Liver (tissue), 9 donors: ENCODE results near the gene WDFY3. TPM values are rescaled to one million over a fixed set of nuclear protein-coding genes. Genes with fewer than 3 reads are reported as not detected.

Source experiments
- DNase-seq: peaks from one replicate; pipeline ENCODE4 v3.0.0-alpha.2; 2017; ENCODE audit warnings: low spot score
- H3K27ac ChIP-seq, 2 donors: one replicate each; pipeline ENCODE4 v1.7.0; 2013; ENCODE audit warnings: inconsistent platforms in 2 of 2, low read length in 2 of 2, control low read depth in 1 of 2, low read depth in 1 of 2, mild to moderate bottlenecking in 1 of 2
- H3K27me3 ChIP-seq, 4 donors: one replicate each; pipeline versions ENCODE4 v1.6.1 to v1.7.0; 2013; ENCODE audit warnings: low read length in 3 of 4, inconsistent platforms in 1 of 4, mild to moderate bottlenecking in 1 of 4, moderate library complexity in 1 of 4; ENCODE audit not compliant: control insufficient read depth in 4 of 4, insufficient read depth in 4 of 4
- H3K36me3 ChIP-seq, 4 donors: one replicate each; pipeline versions ENCODE4 v1.6.1 to v1.7.0; 2013; ENCODE audit warnings: low read length in 3 of 4, mild to moderate bottlenecking in 3 of 4, low read depth in 1 of 4, moderate library complexity in 1 of 4; ENCODE audit not compliant: control insufficient read depth in 4 of 4, insufficient read depth in 3 of 4
- H3K4me1 ChIP-seq, 4 donors: one replicate each; pipeline versions ENCODE4 v1.6.1 to v1.7.0; 2013; ENCODE audit warnings: low read length in 3 of 4, mild to moderate bottlenecking in 3 of 4, moderate library complexity in 1 of 4; ENCODE audit not compliant: control insufficient read depth in 4 of 4, insufficient read depth in 4 of 4
- H3K4me3 ChIP-seq, 3 donors: one replicate each; pipeline versions ENCODE4 v1.6.1 to v1.7.0; 2013; ENCODE audit warnings: low read length in 3 of 3, control low read depth in 1 of 3, low read depth in 1 of 3, mild to moderate bottlenecking in 1 of 3
- H3K9ac ChIP-seq, 2 donors: one replicate each; pipeline ENCODE4 v1.7.0; 2013; ENCODE audit warnings: low read length in 2 of 2, mild to moderate bottlenecking in 2 of 2, moderate library complexity in 2 of 2, control low read depth in 1 of 2, low read depth in 1 of 2
- H3K9me3 ChIP-seq, 4 donors: one replicate each; pipeline versions ENCODE4 v1.6.1 to v1.7.0; 2013; ENCODE audit warnings: low read length in 3 of 4; ENCODE audit not compliant: control insufficient read depth in 4 of 4
- CTCF ChIP-seq: fragments of 150-350 bp; IDR thresholded peaks from 2 replicates; pipeline ENCODE4 v1.5.1; 2017; ENCODE audit warnings: improper control_type of control experiment, low read depth, low read length; ENCODE audit not compliant: missing input control
- EGR1 ChIP-seq, 2 donors: IDR thresholded peaks; 2 replicates each; pipeline ENCODE4 v1.6.1; 2016 to 2018; ENCODE audit warnings: antibody characterized with exemption in 2 of 2, low read depth in 2 of 2
- FOXA1 ChIP-seq: IDR thresholded peaks from 2 replicates; pipeline ENCODE4 v1.6.1; 2016; ENCODE audit warnings: antibody characterized with exemption
- FOXA2 ChIP-seq: IDR thresholded peaks from 2 replicates; pipeline ENCODE4 v1.6.1; 2016; ENCODE audit warnings: antibody characterized with exemption
- GABPA ChIP-seq, 2 donors: IDR thresholded peaks in 1 of 2; conservative IDR thresholded peaks in 1 of 2; 2 replicates each; pipeline ENCODE4 v1.6.1; 2016; ENCODE audit warnings: antibody characterized with exemption in 2 of 2, mild to moderate bottlenecking in 1 of 2, moderate library complexity in 1 of 2
- HNF4A ChIP-seq, 2 donors: conservative IDR thresholded peaks; 2 replicates each; pipeline ENCODE4 v1.6.1; 2016; ENCODE audit warnings: antibody characterized with exemption in 2 of 2, mild to moderate bottlenecking in 2 of 2
- HNF4G ChIP-seq: IDR thresholded peaks from 2 replicates; pipeline ENCODE4 v1.6.1; 2016; ENCODE audit warnings: antibody characterized with exemption
- JUND ChIP-seq, 2 donors: IDR thresholded peaks; 2 replicates each; pipeline ENCODE4 v1.6.1; 2016; ENCODE audit warnings: antibody characterized with exemption in 2 of 2
- MAX ChIP-seq: IDR thresholded peaks from 2 replicates; pipeline ENCODE4 v1.6.1; 2016; ENCODE audit warnings: antibody characterized with exemption
- NR2F2 ChIP-seq: IDR thresholded peaks from 2 replicates; pipeline ENCODE4 v1.6.1; 2016; ENCODE audit warnings: antibody characterized with exemption
- RAD21 ChIP-seq, 2 donors: IDR thresholded peaks; 2 replicates each; pipeline ENCODE4 v1.6.1; 2016; ENCODE audit warnings: antibody characterized with exemption in 2 of 2, mild to moderate bottlenecking in 2 of 2
- REST ChIP-seq: IDR thresholded peaks from 2 replicates; pipeline ENCODE4 v1.6.1; 2016; ENCODE audit warnings: antibody characterized with exemption, mild to moderate bottlenecking
- RXRA ChIP-seq, 2 donors: IDR thresholded peaks; 2 replicates each; pipeline ENCODE4 v1.6.1; 2017 to 2018; ENCODE audit warnings: antibody characterized with exemption in 2 of 2, mild to moderate bottlenecking in 1 of 2
- SP1 ChIP-seq: IDR thresholded peaks from 2 replicates; pipeline ENCODE4 v1.6.1; 2018; ENCODE audit warnings: antibody characterized with exemption, mild to moderate bottlenecking
- TAF1 ChIP-seq: conservative IDR thresholded peaks from 2 replicates; pipeline ENCODE4 v1.6.1; 2016; ENCODE audit warnings: antibody characterized with exemption, mild to moderate bottlenecking
- YY1 ChIP-seq: IDR thresholded peaks from 2 replicates; pipeline ENCODE4 v1.6.1; 2016; ENCODE audit warnings: antibody characterized with exemption, mild to moderate bottlenecking
- ZBTB33 ChIP-seq: IDR thresholded peaks from 2 replicates; pipeline ENCODE4 v1.6.1; 2016; ENCODE audit warnings: antibody characterized with exemption
- WGBS: extraction: QIAGEN DNeasy Blood & Tissue Kit; methylation state at CpG from one replicate; pipeline ENCODE4 v1.1.7; 2013; 5-methylcytosine and 5-hydroxymethylcytosine counted together
- polyA plus RNA-seq, 2 donors: library from polyadenylated mRNA; stranded (reverse) in 1 of 2; unstranded in 1 of 2; fragments of 200-250 nt in 1 of 2; fragments of >200 nt in 1 of 2; fragmentation: Nextera tagmentation in 1 of 2; extraction: Ambion mirVana in 1 of 2; gene quantifications; one replicate each; pipeline versions ENCODE4 v1.2.1 to v1.2.3, GENCODE V29; 2013 to 2015
- total RNA-seq, 2 donors: library from RNA; depleted of rRNA; stranded (reverse); fragments of >200 nt; gene quantifications; one replicate each; pipeline ENCODE4 v1.2.3, GENCODE V29; 2014
- donor health status: healthy.
- donor health status: healthy.
- donor health status: healthy.
- donor health status: healthy.
- donor health status: healthy.

The WDFY3 gene
- total and polyA plus RNA-seq, 4 donors, result 3.2 to 50.5 (median 19.2) TPM

GRCh38 chr4:84626673-84627072, 339.8 kb downstream of the WDFY3 start:
- no peak overlapping the region for H3K9ac ChIP-seq
- no peak overlapping the region for H3K27ac ChIP-seq
- DNase-seq, result no peak
- no peaks in the 10 kb centered on the region for H3K27me3 ChIP-seq
- H3K4me1 ChIP-seq, result no peaks in the 10 kb centered on the region
- no peak for TF ChIP-seq HNF4A (conservative IDR thresholded peaks at IDR 0.05)
- TF ChIP-seq NR2F2, result no peak
- TF ChIP-seq ZBTB33, result no peak
- no peak for TF ChIP-seq SP1
- TF ChIP-seq FOXA2, result no peak
- TF ChIP-seq RXRA (IDR thresholded peaks at IDR 0.05), result no peak
- TF ChIP-seq FOXA1, result no peak
- no peak for TF ChIP-seq CTCF
- no peak for TF ChIP-seq REST
- TF ChIP-seq GABPA (IDR thresholded peaks at IDR 0.05 in 1 of 2, conservative IDR thresholded peaks at IDR 0.05 in 1 of 2), result no peak
- TF ChIP-seq JUND (IDR thresholded peaks at IDR 0.05), result no peak
- no peak for TF ChIP-seq RAD21 (IDR thresholded peaks at IDR 0.05)
- TF ChIP-seq EGR1 (IDR thresholded peaks at IDR 0.05; ENCODE audit: low read depth in 2 of 2), result no peak
- H3K36me3 ChIP-seq, result no peaks in the 10 kb centered on the region
- no peaks in the 10 kb centered on the region for H3K9me3 ChIP-seq
- 98% methylated on average over 5 of the region's 5 CpGs for WGBS
- no peak overlapping the region for H3K4me3 ChIP-seq

GRCh38 chr4:84623661-84624060, 342.8 kb downstream of the WDFY3 start:
- 96% methylated on average over 11 of the region's 11 CpGs for WGBS
- TF ChIP-seq HNF4A (conservative IDR thresholded peaks at IDR 0.05), result no peak
- TF ChIP-seq JUND (IDR thresholded peaks at IDR 0.05), result no peak
- TF ChIP-seq FOXA1, result no peak
- TF ChIP-seq MAX, result no peak
- no peak for TF ChIP-seq ZBTB33
- no peak for TF ChIP-seq HNF4G
- TF ChIP-seq NR2F2, result no peak
- TF ChIP-seq GABPA (IDR thresholded peaks at IDR 0.05 in 1 of 2, conservative IDR thresholded peaks at IDR 0.05 in 1 of 2), result no peak
- TF ChIP-seq TAF1, result no peak
- no peak for TF ChIP-seq RXRA (IDR thresholded peaks at IDR 0.05)
- no peak for TF ChIP-seq RAD21 (IDR thresholded peaks at IDR 0.05)
- TF ChIP-seq EGR1 (IDR thresholded peaks at IDR 0.05; ENCODE audit: low read depth in 2 of 2), result no peak
- no peak for TF ChIP-seq YY1
- TF ChIP-seq REST, result no peak
- no peak for TF ChIP-seq FOXA2

More at GRCh38 chr4:84623661-84624060, 342.8 kb downstream of the WDFY3 start:
- H3K9ac ChIP-seq, result no peak overlapping the region
- no peaks in the 10 kb centered on the region for H3K9me3 ChIP-seq
- H3K4me1 ChIP-seq, result no peaks in the 10 kb centered on the region
- no peak overlapping the region for H3K4me3 ChIP-seq
- no peaks in the 10 kb centered on the region for H3K36me3 ChIP-seq
- no peak overlapping the region for H3K27ac ChIP-seq
- no peaks in the 10 kb centered on the region for H3K27me3 ChIP-seq
- DNase-seq, result no peak
